ENCODE measurements around the gene BRSK2. TPM values are rescaled to one million over a fixed set of nuclear protein-coding genes. Genes with fewer than 3 reads are reported as not detected.

BRSK2 gene
- total RNA-seq, 1 donor from 2014 or later = 0.41 TPM

- no peak for DNase-seq
Observed at GRCh38 chr11:1377231-1377780, 12.4 kb upstream of the BRSK2 start.

GRCh38 chr11:1381793-1382425, 7.8 kb upstream of the BRSK2 start:
- no peak for DNase-seq

GRCh38 chr11:1382429-1382828, 7.3 kb upstream of the BRSK2 start:
- DNase-seq = no peak

- DNase-seq = peak; percentile 83
Observed at GRCh38 chr11:1382831-1383607, 6.7 kb upstream of the BRSK2 start.

GRCh38 chr11:1384199-1384970, 5.3 kb upstream of the BRSK2 start:
- DNase-seq = no peak

- no peak for DNase-seq
Observed at GRCh38 chr11:1387521-1387920, 2.2 kb upstream of the BRSK2 start.

- no peak for DNase-seq
Observed at GRCh38 chr11:1387961-1388762, 1.6 kb upstream of the BRSK2 start.

- DNase-seq = no peak
Observed at GRCh38 chr11:1388763-1389102, 1.0 kb upstream of the BRSK2 start.

GRCh38 chr11:1389103-1389931, 417 bp upstream of the BRSK2 start:
- peak; percentile 97 for DNase-seq

- no peak for DNase-seq
Observed at GRCh38 chr11:1390569-1391164, 933 bp downstream of the BRSK2 start.

GRCh38 chr11:1391165-1392075, 1.7 kb downstream of the BRSK2 start:
- no peak for DNase-seq

- no peak for DNase-seq
Observed at GRCh38 chr11:1392111-1392510, 2.4 kb downstream of the BRSK2 start.

GRCh38 chr11:1392561-1392960, 2.8 kb downstream of the BRSK2 start:
- DNase-seq = no peak

- no peak for DNase-seq
Observed at GRCh38 chr11:1393038-1393710, 3.4 kb downstream of the BRSK2 start.

- DNase-seq = no peak
Observed at GRCh38 chr11:1394936-1395772, 5.4 kb downstream of the BRSK2 start.

GRCh38 chr11:1395773-1396374, 6.1 kb downstream of the BRSK2 start:
- no peak for DNase-seq

- no peak for DNase-seq
Observed at GRCh38 chr11:1396375-1396841, 6.7 kb downstream of the BRSK2 start.
